Subcutaneous abdominal adipose tissue (tissue), 5 donors: ENCODE measurements around the gene TBX21.

ENCODE experiments used
- H3K27ac ChIP-seq: one replicate; pipeline ENCODE4 v1.7.0; 2013; ENCODE audit warnings: low read depth, mild to moderate bottlenecking, inconsistent platforms, low read length, moderate library complexity
- H3K27me3 ChIP-seq, 5 donors: one replicate each; pipeline ENCODE4 v1.7.0; 2013; ENCODE audit warnings: low read length in 5 of 5, inconsistent platforms in 1 of 5; ENCODE audit not compliant: control insufficient read depth in 5 of 5, insufficient read depth in 4 of 5
- H3K36me3 ChIP-seq, 5 donors: one replicate each; pipeline ENCODE4 v1.7.0; 2013; ENCODE audit warnings: low read length in 5 of 5; ENCODE audit not compliant: control insufficient read depth in 5 of 5, insufficient read depth in 5 of 5
- H3K4me1 ChIP-seq, 5 donors: one replicate each; pipeline ENCODE4 v1.7.0; 2013; ENCODE audit warnings: low read length in 5 of 5, mild to moderate bottlenecking in 3 of 5, moderate library complexity in 1 of 5; ENCODE audit not compliant: control insufficient read depth in 5 of 5, insufficient read depth in 5 of 5
- H3K4me3 ChIP-seq, 5 donors: one replicate each; pipeline ENCODE4 v1.7.0; 2013; ENCODE audit warnings: low read length in 5 of 5, low read depth in 1 of 5
- H3K9ac ChIP-seq, 5 donors: one replicate each; pipeline ENCODE4 v1.7.0; 2013; ENCODE audit warnings: low read length in 5 of 5, mild to moderate bottlenecking in 4 of 5, moderate library complexity in 3 of 5
- H3K9me3 ChIP-seq, 5 donors: one replicate each; pipeline ENCODE4 v1.7.0; 2013; ENCODE audit warnings: low read length in 5 of 5; ENCODE audit not compliant: control insufficient read depth in 5 of 5
- donor health status: healthy.
- donor health status: healthy.
- donor health status: healthy.
- donor health status: healthy.
- donor health status: healthy.

Gene TBX21

GRCh38 chr17:47741109-47741792, 8.2 kb downstream of the TBX21 start:
- peaks cover 19 to 37% (median 32%) of the 10 kb centered on the region in 5 donors for H3K27me3 ChIP-seq

GRCh38 chr17:47741793-47742145, 8.7 kb downstream of the TBX21 start:
- Histone ChIP-seq H3K9me3 (no peaks in the 10 kb centered on the region), H3K4me3 (no peak overlapping the region), H3K9ac (no peak overlapping the region), H3K36me3 (no peaks in the 10 kb centered on the region), H3K27me3 (peaks cover 19 to 40% (median 32%) of the 10 kb centered on the region in 5 donors), H3K4me1 (no peaks in the 10 kb centered on the region), H3K27ac (no peak overlapping the region)

More at GRCh38 chr17:47741109-47741792, 8.2 kb downstream of the TBX21 start:
- H3K27ac ChIP-seq = no peak overlapping the region
- no peak overlapping the region for H3K9ac ChIP-seq
- H3K9me3 ChIP-seq = no peaks in the 10 kb centered on the region
- no peaks in the 10 kb centered on the region for H3K36me3 ChIP-seq
- no peaks in the 10 kb centered on the region for H3K4me1 ChIP-seq
- no peak overlapping the region for H3K4me3 ChIP-seq

- no peak overlapping the region for H3K4me3 ChIP-seq
Observed at GRCh38 chr17:47742319-47743181, 9.5 kb downstream of the TBX21 start.

GRCh38 chr17:47744168-47745036, 11.4 kb downstream of the TBX21 start:
- H3K27ac ChIP-seq = no peak overlapping the region
- no peak overlapping the region for H3K9ac ChIP-seq
- no peaks in the 10 kb centered on the region for H3K9me3 ChIP-seq
- H3K36me3 ChIP-seq = no peaks in the 10 kb centered on the region
- peaks cover 19 to 40% (median 32%) of the 10 kb centered on the region in 5 donors for H3K27me3 ChIP-seq
- no peaks in the 10 kb centered on the region for H3K4me1 ChIP-seq
- H3K4me3 ChIP-seq = no peak overlapping the region

More at GRCh38 chr17:47742319-47743181, 9.5 kb downstream of the TBX21 start:
- no peak overlapping the region for H3K27ac ChIP-seq
- H3K27me3 ChIP-seq = peaks cover 19 to 40% (median 32%) of the 10 kb centered on the region in 5 donors
- no peaks in the 10 kb centered on the region for H3K9me3 ChIP-seq
- H3K36me3 ChIP-seq = no peaks in the 10 kb centered on the region
- no peak overlapping the region for H3K9ac ChIP-seq
- no peaks in the 10 kb centered on the region for H3K4me1 ChIP-seq

- Histone ChIP-seq H3K4me3 (no peak overlapping the region), H3K27me3 (peaks cover 19 to 40% (median 32%) of the 10 kb centered on the region in 5 donors), H3K4me1 (no peaks in the 10 kb centered on the region), H3K27ac (no peak overlapping the region), H3K9ac (no peak overlapping the region), H3K9me3 (no peaks in the 10 kb centered on the region), H3K36me3 (no peaks in the 10 kb centered on the region)
Observed at GRCh38 chr17:47745037-47745380, 12.0 kb downstream of the TBX21 start.

- no peak overlapping the region for H3K4me3 ChIP-seq
- H3K36me3 ChIP-seq = no peaks in the 10 kb centered on the region
- H3K9ac ChIP-seq = no peak overlapping the region
- no peak overlapping the region for H3K27ac ChIP-seq
- H3K9me3 ChIP-seq = peaks cover 0 to 6% (median 2%) of the 10 kb centered on the region in 5 donors
- H3K4me1 ChIP-seq = no peaks in the 10 kb centered on the region
- peaks cover 0 to 2% (median 0%) of the 10 kb centered on the region in 5 donors for H3K27me3 ChIP-seq
Observed at GRCh38 chr17:47751471-47751870, 18.4 kb downstream of the TBX21 start.

GRCh38 chr17:47757386-47757785, 24.4 kb downstream of the TBX21 start:
- Histone ChIP-seq H3K9me3 (peaks cover 3 to 23% (median 13%) of the 10 kb centered on the region in 5 donors), H3K27me3 (peaks cover 0 to 1% (median 0%) of the 10 kb centered on the region in 5 donors), H3K27ac (no peak overlapping the region), H3K4me1 (no peaks in the 10 kb centered on the region), H3K4me3 (no peak overlapping the region), H3K36me3 (no peaks in the 10 kb centered on the region), H3K9ac (no peak overlapping the region)

- peaks cover 5 to 30% (median 17%) of the 10 kb centered on the region in 5 donors for H3K9me3 ChIP-seq
- H3K9ac ChIP-seq = no peak overlapping the region
- H3K27ac ChIP-seq = no peak overlapping the region
- H3K4me1 ChIP-seq = no peaks in the 10 kb centered on the region
- no peaks in the 10 kb centered on the region for H3K36me3 ChIP-seq
- no peaks in the 10 kb centered on the region for H3K27me3 ChIP-seq
- H3K4me3 ChIP-seq = no peak overlapping the region
Observed at GRCh38 chr17:47760409-47761140, 27.5 kb downstream of the TBX21 start.

GRCh38 chr17:47762728-47763127, 29.7 kb downstream of the TBX21 start:
- no peak overlapping the region for H3K4me3 ChIP-seq
- H3K36me3 ChIP-seq = no peaks in the 10 kb centered on the region
- H3K9me3 ChIP-seq = peaks cover 2 to 24% (median 17%) of the 10 kb centered on the region in 5 donors
- H3K27me3 ChIP-seq = peaks cover 0 to 3% (median 0%) of the 10 kb centered on the region in 5 donors
- no peaks in the 10 kb centered on the region for H3K4me1 ChIP-seq
- H3K9ac ChIP-seq = no peak overlapping the region
- no peak overlapping the region for H3K27ac ChIP-seq
